Right lobe of liver (tissue), 6 donors: ENCODE data around the gene SMIM41. TPM values are rescaled to one million over a fixed set of nuclear protein-coding genes. Genes with fewer than 3 reads are reported as not detected.
A peak's percentile ranks its signal among the peaks of the same experiment; 100 is the strongest.

Experiments
- ATAC-seq, 4 donors: fragments of 200-7000 bp; cut with Tn5 transposase; one replicate each; pipeline ENCODE4 v1.9.1; 2020; ENCODE audit warnings: mild to moderate bottlenecking in 4 of 4, moderate library complexity in 4 of 4
- DNase-seq, 3 donors: peaks; one replicate each; pipeline ENCODE4 v3.0.0-alpha.2; 2020
- H3K27ac ChIP-seq, 3 donors: fragments of 200-600 bp; one replicate each; pipeline ENCODE4 v1.8.0; 2022
- H3K27me3 ChIP-seq, 2 donors: fragments of 200-600 bp; one replicate each; pipeline ENCODE4 v1.8.0; 2022
- H3K36me3 ChIP-seq, 4 donors: fragments of 200-600 bp; sonication (generic) in 1 of 4; one replicate each; pipeline versions ENCODE4 v1.5.1 to v1.8.0; 2017 to 2022; ENCODE audit warnings: control low read depth in 1 of 4
- H3K4me1 ChIP-seq, 4 donors: fragments of 200-600 bp; sonication (generic) in 1 of 4; one replicate each; pipeline versions ENCODE4 v1.5.1 to v1.8.0; 2017 to 2022; ENCODE audit warnings: control low read depth in 1 of 4
- H3K4me3 ChIP-seq, 3 donors: fragments of 200-600 bp; one replicate each; pipeline ENCODE4 v1.8.0; 2022
- H3K9me3 ChIP-seq, 4 donors: fragments of 200-600 bp; sonication (generic) in 1 of 4; one replicate each; pipeline versions ENCODE4 v1.5.1 to v1.8.0; 2017 to 2022; ENCODE audit warnings: control low read depth in 1 of 4
- CTCF ChIP-seq, 4 donors: fragments of 200-600 bp in 3 of 4; fragments of 450-650 bp in 1 of 4; IDR thresholded peaks; one replicate each; pipeline versions ENCODE4 v1.5.1 to v1.8.0; 2016 to 2022; ENCODE audit warnings: antibody characterized with exemption in 4 of 4, mild to moderate bottlenecking in 2 of 4
- POLR2A ChIP-seq: fragments of 450-650 bp; IDR thresholded peaks from one replicate; pipeline ENCODE4 v1.6.1; 2017; ENCODE audit warnings: antibody characterized with exemption, mild to moderate bottlenecking
- WGBS: methylation state at CpG from one replicate; pipeline ENCODE4 v1.1.6; 2018; ENCODE audit warnings: low coverage, low lambda C conversion rate; ENCODE audit not compliant: insufficient coverage; ENCODE audit errors: missing lambda C conversion rate; 5-methylcytosine and 5-hydroxymethylcytosine counted together
- intact Hi-C, 2 donors: fragments of 100-400 bp; cut with DNase I; formaldehyde crosslinking; loops; one replicate each; pipeline versions ENCODE4 v1.11.2 to v1.14.1; 2022
- total RNA-seq, 6 experiments: library from RNA; depleted of rRNA in 2 of 6; stranded (reverse); fragments of >200 nt in 2 of 6; fragmentation: NEBNext Ultra II Directional in 3 of 6; extraction: Animal tissue kit (Norgen Biotek cat#: 25700) in 3 of 6; gene quantifications; one replicate each; pipeline versions ENCODE4 v1.1.0 to v1.2.4, GENCODE V29; 2016 to 2023
- donor health status: DM: no; HTN: yes; CAD: no.
- donor health status: DM: no; HTN: no; CAD: no.
- donor health status: DM: no; HTN: no; CAD: no.
- donor health status: DM: no; HTN: yes; CAD: no.
- donor health status: DM: no; HTN: yes; CAD: no.

The SMIM41 gene
- total RNA-seq, 6 experiments from 2014 or later = not detected

DNA sequence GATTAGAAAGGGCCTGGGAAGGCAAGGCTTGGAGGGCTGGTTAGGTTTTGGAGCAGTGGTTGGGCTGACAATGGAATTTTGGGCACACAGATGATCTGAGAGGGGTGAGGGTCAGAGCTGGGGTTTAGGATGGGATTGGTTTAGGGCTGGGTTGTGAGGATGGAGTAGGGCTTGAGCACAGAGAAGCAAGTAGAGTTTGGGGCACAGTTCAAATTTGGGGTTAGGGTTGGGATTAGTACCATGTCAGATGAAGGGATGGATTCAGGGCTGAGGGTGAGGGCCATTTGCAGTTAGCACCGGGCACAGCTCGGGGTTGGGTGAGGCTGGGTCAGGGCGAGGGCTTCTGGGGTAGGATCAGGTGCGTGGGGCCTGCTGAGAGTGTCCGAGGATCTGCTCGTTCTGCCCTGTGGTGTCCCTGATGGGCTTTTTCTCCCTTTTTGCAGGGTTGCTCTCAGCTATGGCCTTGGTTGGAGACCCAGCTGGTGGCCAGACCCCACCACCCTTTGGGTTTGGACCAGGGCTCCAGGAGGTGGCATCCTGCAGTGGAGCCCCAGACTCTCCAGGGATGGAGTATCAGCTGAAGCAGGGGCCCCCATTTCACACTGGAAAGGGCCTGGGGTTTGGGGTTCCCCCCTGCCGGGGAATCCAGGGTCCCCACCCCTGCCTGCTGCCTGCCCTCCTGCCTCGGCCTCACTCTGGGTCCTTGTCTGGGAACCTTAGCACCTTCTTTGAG, 66.8 kb downstream of the SMIM41 start:
- Histone ChIP-seq H3K27me3 (no peaks in the 10 kb centered on the region), H3K4me3 (no peak overlapping the region), H3K4me1 (no peaks in the 10 kb centered on the region), H3K36me3 (no peaks in the 10 kb centered on the region), H3K9me3 (no peaks in the 10 kb centered on the region), H3K27ac (no peak overlapping the region)
- WGBS = no CpG with 5 or more reads among the region's 8 CpGs
- no peak for ATAC-seq
- TF ChIP-seq POLR2A (no peak), CTCF (IDR thresholded peaks at IDR 0.05) (no peak)
- DNase-seq = peak in 1 of 3 donors; percentile 48
- intact Hi-C loops = no loop called here

- Histone ChIP-seq H3K4me1 (no peaks in the 10 kb centered on the region), H3K27me3 (no peaks in the 10 kb centered on the region), H3K9me3 (no peaks in the 10 kb centered on the region), H3K27ac (no peak overlapping the region), H3K36me3 (no peaks in the 10 kb centered on the region), H3K4me3 (no peak overlapping the region)
- WGBS = no CpG with 5 or more reads among the region's 11 CpGs
- no peak for TF ChIP-seq POLR2A
- TF ChIP-seq CTCF (IDR thresholded peaks at IDR 0.05) = no peak
- no peak for ATAC-seq
- intact Hi-C loops = no loop called here
- DNase-seq = peak in 1 of 3 donors; percentile 45
Observed at GRCh38 chr12:52146822-52147366, 67.4 kb downstream of the SMIM41 start.

DNA sequence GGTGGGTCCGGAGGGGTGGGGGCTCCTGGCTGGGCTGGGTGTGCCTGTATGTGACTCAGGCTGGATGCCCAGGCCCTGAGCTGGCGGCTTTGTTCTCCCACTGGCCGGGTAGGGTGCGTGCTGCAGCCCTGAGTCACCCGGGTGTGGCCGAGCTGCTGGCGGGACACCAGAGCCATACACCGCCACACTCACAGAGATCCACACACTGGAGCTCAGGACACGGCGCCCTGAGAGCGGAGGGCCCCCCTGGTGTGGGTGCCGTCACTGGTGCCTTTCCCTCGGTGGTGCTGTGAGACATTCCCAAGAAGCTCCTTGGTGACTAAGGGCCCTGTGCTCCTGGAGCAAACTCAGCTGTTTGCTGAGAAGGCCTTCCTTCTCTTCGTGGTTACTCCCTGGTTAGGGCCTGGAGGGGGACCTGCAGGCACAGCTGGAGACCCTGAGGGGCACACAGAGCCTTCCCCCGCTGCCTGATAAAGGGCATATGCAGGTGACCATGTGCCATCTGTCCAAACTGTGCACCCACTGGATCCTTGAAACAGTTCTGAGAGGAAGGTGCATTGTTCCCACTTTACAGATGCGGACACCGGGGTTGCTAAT, 68.0 kb downstream of the SMIM41 start:
- intact Hi-C loops = no loop called here
- Histone ChIP-seq H3K27me3 (no peaks in the 10 kb centered on the region), H3K4me3 (no peak overlapping the region), H3K9me3 (no peaks in the 10 kb centered on the region), H3K4me1 (no peaks in the 10 kb centered on the region), H3K27ac (peak overlapping the region in 1 of 3 donors; percentile 26), H3K36me3 (no peaks in the 10 kb centered on the region)
- DNase-seq (peak; percentile 49 to 63 (median 58)), ATAC-seq (peak in 3 of 4 donors; percentile 6 to 60 (median 48))
- TF ChIP-seq CTCF (IDR thresholded peaks at IDR 0.05) (no peak), POLR2A (no peak)
- WGBS = 64% methylated on average over 8 of the region's 17 CpGs

- DNase-seq (peak in 1 of 3 donors; percentile 36), ATAC-seq (no peak)
- no peak for TF ChIP-seq CTCF (IDR thresholded peaks at IDR 0.05)
- TF ChIP-seq POLR2A = no peak
- H3K4me3 ChIP-seq = no peak overlapping the region
- WGBS = no CpG with 5 or more reads among the region's 10 CpGs
- H3K4me1 ChIP-seq = no peaks in the 10 kb centered on the region
- no peaks in the 10 kb centered on the region for H3K27me3 ChIP-seq
- H3K36me3 ChIP-seq = no peaks in the 10 kb centered on the region
- peak overlapping the region in 1 of 3 donors; percentile 26 for H3K27ac ChIP-seq
- H3K9me3 ChIP-seq = no peaks in the 10 kb centered on the region
- intact Hi-C loops = no loop called here
Observed at GRCh38 chr12:52147964-52148463, 68.5 kb downstream of the SMIM41 start.
